ENCODE measurements around the gene SLC35F5.
"Not testable (repeated sequence)": the region's sequence is repeated elsewhere in the genome, so short reads cannot be mapped to it uniquely, and the experiment has no call there.

SLC35F5 gene

GRCh38 chr2:113755835-113756354, 547 bp downstream of the SLC35F5 start:
- no peak for DNase-seq

- no peak for DNase-seq
Observed at GRCh38 chr2:113755035-113755834, 1.2 kb downstream of the SLC35F5 start.

- DNase-seq, result no peak
Observed at GRCh38 chr2:113754160-113754559, 2.3 kb downstream of the SLC35F5 start.

GRCh38 chr2:113750385-113750784, 6.1 kb downstream of the SLC35F5 start:
- DNase-seq, result no peak

- DNase-seq, result no peak
Observed at GRCh38 chr2:113741091-113741490, 15.4 kb downstream of the SLC35F5 start.

- no peak for DNase-seq
Observed at GRCh38 chr2:113739849-113740248, 16.6 kb downstream of the SLC35F5 start.

GRCh38 chr2:113734185-113734584, 22.3 kb downstream of the SLC35F5 start:
- no peak for DNase-seq

- DNase-seq, result no peak
Observed at GRCh38 chr2:113724010-113724409, 32.4 kb downstream of the SLC35F5 start.

- DNase-seq, result no peak
Observed at GRCh38 chr2:113723411-113723810, 33.0 kb downstream of the SLC35F5 start.

- no peak for DNase-seq
Observed at GRCh38 chr2:113720167-113720566, 36.3 kb downstream of the SLC35F5 start.

GRCh38 chr2:113716291-113716690, 40.2 kb downstream of the SLC35F5 start:
- DNase-seq, result no peak

GRCh38 chr2:113712941-113713340, 43.5 kb downstream of the SLC35F5 start:
- no peak for DNase-seq

- DNase-seq, result no peak
Observed at GRCh38 chr2:113711851-113712250, 44.6 kb downstream of the SLC35F5 start.

GRCh38 chr2:113709022-113709421, 47.4 kb downstream of the SLC35F5 start:
- peak; percentile 58 for DNase-seq

GRCh38 chr2:113707106-113707505, 49.3 kb downstream of the SLC35F5 start:
- no peak for DNase-seq

GRCh38 chr2:113705982-113706523, 50.4 kb downstream of the SLC35F5 start:
- DNase-seq, result no peak

- not testable (repeated sequence) for DNase-seq
Observed at GRCh38 chr2:113704300-113704993, 52.0 kb downstream of the SLC35F5 start.

GRCh38 chr2:113703386-113704299, 52.8 kb downstream of the SLC35F5 start:
- DNase-seq, result no peak

- DNase-seq, result no peak
Observed at GRCh38 chr2:113700186-113700841, 56.1 kb downstream of the SLC35F5 start.

- DNase-seq, result no peak
Observed at GRCh38 chr2:113698892-113699447, 57.5 kb downstream of the SLC35F5 start.

- DNase-seq, result not testable (repeated sequence)
Observed at GRCh38 chr2:113698251-113698650, 58.2 kb downstream of the SLC35F5 start.

GRCh38 chr2:113697516-113697915, 58.9 kb downstream of the SLC35F5 start:
- no peak for DNase-seq

Data from NCI-H1436 treated with DMSO at 0.1 percent for 48 hours (cell line).